ENCODE results near the gene SH3PXD2B. TPM values are rescaled to one million over a fixed set of nuclear protein-coding genes. Genes with fewer than 3 reads are reported as not detected.
"Not testable (repeated sequence)": the region's sequence is repeated elsewhere in the genome, so short reads cannot be mapped to it uniquely, and the experiment has no call there.

Gene SH3PXD2B
- polyA plus RNA-seq, 4 donors: 31.0 to 34.8 (median 33.1) TPM

DNA sequence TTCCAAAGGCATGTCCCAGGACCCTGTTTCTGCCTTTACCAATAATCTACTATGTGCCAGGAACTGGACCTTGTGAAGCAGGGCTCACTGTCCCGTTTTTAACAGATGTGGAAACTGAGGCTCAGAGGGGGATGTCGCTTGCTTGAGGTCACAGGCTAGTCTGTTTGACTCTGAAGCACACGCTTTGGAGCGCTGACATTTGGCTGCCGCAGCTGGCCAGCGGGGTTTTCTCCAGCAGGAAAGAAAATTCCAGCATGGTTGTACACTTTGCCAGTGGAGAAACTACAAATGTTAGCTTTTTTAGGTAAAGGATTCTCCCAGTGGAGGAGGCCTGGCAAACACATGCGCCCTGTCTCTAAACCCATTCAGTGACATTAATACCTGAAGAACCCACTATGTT is 50.5 kb downstream of the SH3PXD2B start:
- DNase-seq (ENCODE audit: low read depth in 4 of 4, low spot score in 3 of 4): no peak

DNA sequence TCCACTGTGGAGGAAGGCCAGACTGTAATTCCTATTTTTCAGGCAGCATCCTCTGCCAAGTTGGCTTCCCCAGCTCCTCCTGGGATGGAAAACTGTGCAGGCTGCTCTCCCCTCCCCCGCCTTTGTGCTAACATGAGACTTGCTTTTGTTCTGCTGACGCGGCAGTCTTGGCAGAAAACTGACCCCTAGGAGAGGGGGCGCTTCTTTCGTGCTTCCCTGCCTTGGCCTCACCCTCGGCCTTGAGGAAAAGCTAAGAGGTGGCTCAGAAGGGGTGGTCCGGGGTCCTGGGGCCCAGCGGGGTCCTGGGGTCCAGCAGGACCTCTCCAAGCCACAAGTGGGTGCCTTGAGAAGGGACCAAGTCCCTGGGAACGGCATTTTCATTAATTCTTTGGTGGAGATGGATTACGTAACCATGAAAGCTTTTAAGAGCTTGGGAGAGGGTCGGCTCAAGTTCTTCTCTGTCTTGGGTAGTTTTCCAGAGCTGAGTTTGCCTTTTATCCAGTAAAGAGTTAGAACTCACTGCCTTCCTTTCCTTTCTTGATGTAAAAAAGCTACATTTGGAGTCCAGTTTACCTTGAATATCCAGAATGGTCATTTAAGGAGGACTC is 51.0 kb downstream of the SH3PXD2B start:
- DNase-seq (ENCODE audit: low read depth in 4 of 4, low spot score in 3 of 4): peak; percentile 61 to 82 (median 72)

DNA sequence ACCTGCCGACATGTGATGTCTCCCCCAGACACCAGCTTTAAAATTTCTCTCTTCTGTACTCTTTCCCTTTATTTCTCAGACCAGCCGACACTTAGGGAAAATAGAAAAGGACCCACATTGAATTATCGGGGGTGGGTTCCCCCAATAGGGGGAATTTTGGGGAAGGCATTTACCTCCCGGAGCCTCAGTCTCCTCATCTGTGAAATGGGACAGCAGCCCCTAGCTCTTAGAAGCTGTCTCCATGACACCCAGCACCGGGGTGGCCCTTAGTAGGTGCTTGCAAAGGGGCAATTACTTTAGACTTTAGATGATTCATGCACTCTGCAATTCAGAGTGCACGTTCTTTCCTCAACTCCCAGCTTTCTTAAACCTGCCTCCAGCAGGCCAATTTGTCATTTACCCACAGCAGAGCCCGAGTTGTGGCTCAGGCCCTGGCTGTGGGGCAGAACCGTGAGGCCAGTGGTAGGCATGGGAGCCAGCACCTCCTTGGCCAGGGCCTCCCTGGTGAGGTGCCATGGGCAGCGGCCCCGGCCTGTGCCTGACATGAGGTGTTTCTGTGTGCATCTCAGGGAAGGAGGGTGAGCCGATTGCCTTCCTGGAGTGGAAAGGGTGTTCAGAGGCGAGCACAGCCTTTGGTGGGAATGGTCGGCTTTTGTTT is 51.7 kb downstream of the SH3PXD2B start:
- no peak for DNase-seq (ENCODE audit: low read depth in 4 of 4, low spot score in 3 of 4)

DNA sequence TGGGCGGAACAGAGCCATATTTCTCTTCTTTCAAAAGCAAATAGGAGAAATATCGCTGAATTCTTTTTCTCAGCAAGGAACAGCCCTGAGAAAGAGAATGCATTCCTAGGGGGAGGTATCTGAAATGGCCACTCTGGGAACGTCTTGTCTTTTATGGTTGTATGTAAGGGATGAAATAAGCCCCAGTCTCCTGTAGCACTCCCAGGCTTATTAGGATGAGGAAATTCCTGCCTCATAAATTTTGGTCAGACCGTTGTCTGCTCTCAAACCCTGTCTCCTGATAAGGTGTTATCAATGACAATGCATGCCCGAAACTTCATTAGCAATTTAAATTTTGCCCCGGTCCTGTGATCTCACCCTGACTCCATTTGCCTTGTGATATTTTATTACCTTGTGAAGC is 52.3 kb downstream of the SH3PXD2B start:
- not testable (repeated sequence) for DNase-seq (ENCODE audit: low read depth in 4 of 4, low spot score in 3 of 4)

DNA sequence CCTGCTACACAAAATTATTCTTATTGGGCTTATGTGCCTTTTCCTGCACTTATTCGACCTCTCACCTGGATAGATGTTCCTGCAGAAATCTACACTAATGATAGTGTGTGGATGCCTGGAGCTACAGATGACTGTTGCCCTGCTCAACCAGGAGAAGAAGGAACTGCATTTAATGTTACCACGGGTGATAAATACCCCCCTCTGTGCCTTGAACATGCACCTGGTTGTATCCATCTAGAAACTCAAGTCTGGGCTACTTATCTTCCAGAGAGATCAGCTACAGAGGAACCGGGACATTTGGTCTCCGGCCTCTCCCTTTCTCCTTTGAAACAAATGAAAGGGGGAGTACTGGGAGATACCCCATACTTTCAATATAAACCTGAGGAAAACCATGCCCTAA is 54.5 kb downstream of the SH3PXD2B start:
- DNase-seq (ENCODE audit: low read depth in 4 of 4, low spot score in 3 of 4): no peak

DNA sequence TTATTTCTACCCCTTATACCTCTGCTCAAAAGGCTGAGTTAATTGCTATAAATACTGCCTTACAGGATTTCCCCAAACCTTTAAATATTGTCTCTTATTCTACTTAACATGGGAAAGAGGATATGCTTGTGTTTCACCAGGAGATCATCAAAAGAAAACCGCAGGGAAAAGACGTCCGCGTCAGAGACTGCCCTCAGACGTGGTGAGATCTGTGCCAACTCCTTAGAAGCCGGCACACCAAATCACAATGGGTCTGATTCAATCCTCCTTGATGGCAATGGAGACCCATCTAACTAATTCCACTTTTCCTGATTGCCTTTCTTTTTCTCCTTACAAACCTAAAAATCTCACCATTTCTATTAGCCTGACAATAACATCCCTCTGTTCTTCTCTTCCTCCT is 55.0 kb downstream of the SH3PXD2B start:
- DNase-seq (ENCODE audit: low read depth in 4 of 4, low spot score in 3 of 4): no peak

DNA sequence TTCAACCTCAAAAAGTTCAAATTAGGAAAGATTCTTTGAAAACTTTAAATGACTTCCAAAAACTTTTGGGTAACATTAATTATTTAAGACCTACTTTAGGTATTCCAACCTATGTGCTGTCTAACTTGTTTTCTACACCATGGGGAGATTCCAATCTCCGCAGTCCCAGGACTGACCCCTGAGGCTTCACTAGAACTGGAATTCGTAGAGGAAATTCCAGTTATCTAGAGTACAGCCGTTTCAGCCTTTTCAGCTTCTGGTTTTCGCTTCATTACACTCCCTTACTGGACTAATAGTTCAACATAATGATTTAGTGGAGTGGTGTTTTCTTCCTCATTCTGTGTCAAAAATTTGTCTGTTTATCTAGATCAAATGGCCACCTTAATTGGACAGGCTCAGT is 55.7 kb downstream of the SH3PXD2B start:
- not testable (repeated sequence) for DNase-seq (ENCODE audit: low read depth in 4 of 4, low spot score in 3 of 4)

DNA sequence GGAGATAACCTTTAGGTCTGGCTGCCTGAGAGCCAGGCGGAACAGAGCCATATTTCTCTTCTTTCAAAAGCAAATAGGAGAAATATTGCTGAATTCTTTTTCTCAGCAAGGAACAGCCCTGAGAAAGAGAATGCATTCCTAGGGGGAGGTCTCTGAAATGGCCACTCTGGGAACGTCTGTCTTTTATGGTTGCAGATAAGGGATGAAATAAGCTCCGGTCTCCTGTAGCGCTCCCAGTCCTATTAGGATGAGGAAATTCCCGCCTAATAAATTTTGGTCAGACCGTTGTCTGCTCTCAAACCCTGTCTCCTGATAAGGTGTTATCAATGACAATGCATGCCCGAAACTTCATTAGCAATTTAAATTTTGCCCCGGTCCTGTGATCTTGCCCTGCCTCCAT is 57.3 kb downstream of the SH3PXD2B start:
- DNase-seq (ENCODE audit: low read depth in 4 of 4, low spot score in 3 of 4): not testable (repeated sequence)

DNA sequence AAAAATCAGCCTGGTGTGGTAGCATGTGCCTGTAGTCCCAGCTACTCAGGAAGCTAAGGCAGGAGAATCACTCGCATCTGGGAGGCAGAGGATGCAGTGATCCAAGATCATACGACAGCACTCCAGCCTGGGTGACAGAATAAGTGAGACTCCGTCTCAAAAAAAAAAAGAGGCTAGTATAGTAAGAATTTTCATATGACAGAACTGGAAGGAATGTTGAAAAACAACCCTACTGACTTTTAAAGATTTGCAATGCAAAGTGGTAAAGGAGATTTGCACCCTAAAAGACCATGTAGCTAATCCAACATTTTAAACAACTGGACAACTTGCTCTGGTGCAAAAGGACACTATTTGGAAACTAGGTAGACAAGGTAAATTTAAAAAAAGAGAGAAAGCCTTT is 58.1 kb downstream of the SH3PXD2B start:
- no peak for DNase-seq (ENCODE audit: low read depth in 4 of 4, low spot score in 3 of 4)

DNA sequence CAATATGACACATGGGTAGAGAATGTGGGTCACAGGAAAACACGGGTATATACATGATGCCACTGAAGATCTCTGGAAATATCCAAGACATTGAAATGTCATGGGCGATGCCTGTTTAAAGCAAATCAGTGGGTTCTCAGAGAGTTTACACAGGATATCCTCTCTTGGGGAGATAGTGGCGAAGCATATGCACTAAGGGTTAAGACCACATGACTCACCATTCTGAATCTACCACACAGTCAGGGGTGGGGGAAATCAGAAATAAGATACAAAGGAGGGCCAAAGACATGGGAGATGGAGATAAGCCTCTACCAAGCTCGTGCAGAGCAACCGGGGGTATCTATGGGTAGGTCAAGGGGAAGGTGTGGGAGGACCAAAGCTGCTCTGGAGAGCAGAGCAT is 58.8 kb downstream of the SH3PXD2B start:
- no peak for DNase-seq (ENCODE audit: low read depth in 4 of 4, low spot score in 3 of 4)

DNA sequence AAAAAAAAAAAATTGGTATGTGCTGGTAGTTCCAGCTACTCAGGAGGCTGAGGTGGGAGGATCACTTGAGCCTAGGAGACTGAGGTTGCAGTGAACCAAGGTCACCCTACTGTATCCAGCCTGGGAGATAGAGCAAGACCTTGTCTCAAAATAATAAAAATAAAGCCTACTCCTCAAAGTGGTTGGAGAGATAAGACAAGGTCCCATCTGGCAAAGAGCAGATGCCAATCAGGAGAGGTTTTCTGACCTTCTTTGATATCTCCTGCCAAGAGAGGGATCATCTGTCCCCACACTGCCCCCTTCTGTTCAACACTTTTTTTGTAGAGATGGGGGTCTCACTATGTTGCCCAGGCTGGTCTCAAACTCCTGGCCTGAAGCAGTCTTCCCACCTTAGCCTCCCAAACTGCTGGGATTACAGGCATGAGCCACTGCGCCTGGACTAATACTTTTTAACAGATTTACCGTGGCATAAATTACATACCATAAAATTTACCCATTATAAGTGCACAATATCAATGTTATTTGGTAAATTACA is 64.7 kb downstream of the SH3PXD2B start:
- no peak for DNase-seq (ENCODE audit: low read depth in 4 of 4, low spot score in 3 of 4)

DNA sequence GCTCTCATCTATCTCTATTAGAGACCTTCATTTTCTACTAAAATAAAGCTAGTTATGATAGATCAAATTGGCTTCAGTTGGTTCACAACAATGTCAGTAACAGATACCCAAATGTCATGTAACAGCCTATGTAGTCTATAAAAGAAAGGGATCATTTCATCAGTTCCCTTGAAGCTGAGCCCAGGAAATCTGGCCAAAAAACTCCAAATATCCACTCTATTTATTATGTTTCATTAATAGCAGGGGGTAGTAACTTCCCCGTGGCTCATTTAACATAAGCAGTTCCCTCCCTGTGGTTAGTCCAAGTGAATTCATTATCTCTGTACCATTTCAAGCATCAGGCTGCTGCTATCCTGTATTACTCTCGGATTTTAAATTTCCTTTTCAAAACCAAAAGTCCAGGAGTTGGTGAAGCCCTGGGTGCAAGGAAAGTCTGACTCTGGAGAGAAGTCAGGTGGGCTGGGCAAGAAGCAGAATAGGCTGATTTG is 66.0 kb downstream of the SH3PXD2B start:
- DNase-seq (ENCODE audit: low read depth in 4 of 4, low spot score in 3 of 4): no peak

DNA sequence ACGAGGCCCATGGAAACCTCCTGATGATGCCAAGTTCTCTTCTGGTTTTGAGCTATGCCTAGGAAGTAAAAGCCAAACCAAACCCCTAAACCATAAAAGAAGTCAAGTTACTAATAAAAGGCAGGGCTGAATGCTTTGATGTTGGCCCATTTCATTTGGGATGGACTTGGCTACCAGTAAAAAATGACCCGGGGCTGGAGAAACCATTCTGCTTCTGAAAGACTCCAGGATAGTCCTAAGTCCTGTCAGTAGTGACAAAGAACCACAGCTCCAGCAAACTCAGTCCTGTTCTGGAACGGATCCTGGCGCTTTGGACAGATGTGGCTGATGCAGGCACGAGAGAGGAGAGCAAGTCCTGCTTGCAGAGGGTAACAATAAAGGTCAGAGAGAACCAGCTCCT is 68.6 kb downstream of the SH3PXD2B start:
- DNase-seq (ENCODE audit: low read depth in 4 of 4, low spot score in 3 of 4): no peak

DNA sequence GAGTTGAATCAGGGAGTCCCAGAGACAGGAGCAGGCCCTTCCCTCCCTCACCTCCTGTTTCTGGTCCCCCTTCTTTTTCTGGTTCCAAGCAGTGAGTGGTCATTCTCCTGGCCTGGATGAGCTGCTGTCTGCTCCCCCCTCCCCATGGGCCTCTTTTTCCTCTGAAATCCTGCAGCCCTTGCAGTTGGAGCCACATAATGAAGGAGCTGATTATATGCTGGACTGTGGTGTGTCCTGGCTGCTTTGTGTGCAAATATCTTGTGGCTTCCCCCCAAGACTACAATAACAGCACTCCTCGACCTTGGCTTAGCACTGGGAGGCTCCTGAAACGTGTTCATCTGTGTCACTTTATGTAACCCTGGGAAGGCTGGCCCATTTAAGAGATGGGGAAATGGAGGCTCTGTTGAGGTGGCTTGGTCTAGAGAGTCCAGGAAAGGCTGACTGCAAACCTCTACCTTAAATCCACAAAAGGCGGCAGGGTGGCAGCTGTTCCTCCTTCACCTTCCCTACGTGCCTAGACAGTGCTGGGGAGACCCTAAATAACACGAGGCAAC is 69.2 kb downstream of the SH3PXD2B start:
- no peak for DNase-seq (ENCODE audit: low read depth in 4 of 4, low spot score in 3 of 4)

DNA sequence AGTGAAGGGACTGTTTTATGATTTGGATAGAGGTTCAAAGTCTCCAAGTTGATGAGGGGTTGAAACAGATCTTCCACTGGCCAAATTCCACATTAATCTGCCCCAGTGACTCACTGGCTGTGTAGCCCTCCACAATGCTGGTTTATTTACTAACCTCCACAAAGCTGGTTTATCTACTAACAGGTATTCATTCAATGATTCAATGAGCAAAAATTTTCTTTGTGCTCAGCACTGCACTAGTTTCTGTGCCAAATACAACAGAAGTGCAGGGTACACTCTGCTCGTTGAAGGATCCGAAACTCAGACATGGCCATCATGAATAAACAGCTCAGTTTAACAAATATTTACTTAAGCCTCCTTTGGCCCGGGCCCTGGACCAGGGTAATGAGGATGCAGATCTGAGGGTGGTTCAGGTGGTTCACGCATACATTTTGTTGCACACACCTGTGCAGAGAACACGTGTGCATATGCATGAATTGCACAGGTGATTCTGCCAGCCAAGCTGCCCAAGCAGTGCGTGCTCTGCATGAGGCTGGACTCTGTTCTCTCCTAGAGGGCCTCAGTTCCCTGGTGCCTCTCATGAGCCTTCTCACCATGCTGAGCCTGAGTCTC is 71.0 kb downstream of the SH3PXD2B start:
- DNase-seq (ENCODE audit: low read depth in 4 of 4, low spot score in 3 of 4): no peak

DNA sequence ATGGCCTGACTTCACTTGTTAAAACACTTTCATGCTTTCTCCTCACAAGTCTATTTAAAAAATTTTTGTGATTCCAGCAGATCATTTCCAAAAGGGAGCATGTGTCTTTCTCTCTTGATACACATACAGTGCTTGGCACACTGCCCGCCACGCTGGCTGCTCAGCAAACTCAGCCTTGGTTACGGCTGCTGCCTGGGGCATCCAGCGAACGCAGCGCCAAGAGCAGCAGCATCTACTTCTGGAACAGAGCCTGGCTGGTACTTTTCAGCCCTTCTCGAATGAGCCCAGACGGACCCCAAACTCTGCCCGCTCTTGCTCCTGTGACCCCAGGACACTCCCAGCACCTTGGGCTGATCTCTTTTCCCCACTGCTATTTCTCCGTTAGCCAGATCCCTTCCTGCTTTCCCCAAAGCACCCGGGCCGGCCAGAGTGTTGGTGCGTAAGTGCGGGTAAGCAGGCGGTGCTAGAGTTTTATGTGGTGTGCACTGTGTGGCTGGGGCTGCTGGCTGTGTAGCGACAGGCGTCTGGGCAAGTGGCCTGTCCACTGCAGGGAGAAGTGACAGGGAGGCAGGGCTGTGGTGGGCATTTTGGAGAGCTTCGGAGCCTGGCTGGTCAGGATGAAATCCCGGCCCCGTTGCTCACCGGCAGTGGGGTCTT is 73.2 kb downstream of the SH3PXD2B start:
- DNase-seq (ENCODE audit: low read depth in 4 of 4, low spot score in 3 of 4): no peak

DNA sequence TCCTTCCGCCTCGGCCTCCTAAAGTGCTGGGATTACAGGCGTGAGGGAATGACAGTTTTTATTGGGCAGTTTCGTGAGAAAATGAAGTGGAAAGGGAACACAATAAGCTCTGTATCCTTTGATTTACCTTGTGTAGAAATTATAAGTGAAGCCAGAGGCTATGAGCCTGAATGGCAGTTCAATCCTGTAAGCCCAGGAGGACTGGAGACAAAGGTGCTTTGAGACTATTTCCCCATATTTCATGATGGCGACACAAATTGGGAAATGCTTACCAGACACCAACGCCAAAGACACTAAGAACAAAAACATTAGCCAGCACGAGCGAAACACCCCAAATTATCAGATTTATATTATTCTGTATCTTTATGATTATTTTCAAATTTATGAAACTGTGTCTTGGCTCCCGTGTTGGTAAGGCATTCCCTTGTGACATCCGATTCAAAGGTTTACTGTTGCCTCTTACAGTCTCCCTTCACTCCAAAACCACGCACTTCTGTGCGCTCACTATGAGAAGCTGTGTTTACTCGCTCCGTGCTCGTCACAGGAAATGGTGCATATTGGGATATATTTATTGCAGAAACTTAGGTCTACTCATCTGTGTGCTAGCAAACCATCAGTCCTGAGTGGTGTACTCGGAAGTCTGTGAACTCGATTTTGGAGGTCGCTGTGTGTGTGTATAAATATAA is 73.9 kb downstream of the SH3PXD2B start:
- no peak for DNase-seq (ENCODE audit: low read depth in 4 of 4, low spot score in 3 of 4)

DNA sequence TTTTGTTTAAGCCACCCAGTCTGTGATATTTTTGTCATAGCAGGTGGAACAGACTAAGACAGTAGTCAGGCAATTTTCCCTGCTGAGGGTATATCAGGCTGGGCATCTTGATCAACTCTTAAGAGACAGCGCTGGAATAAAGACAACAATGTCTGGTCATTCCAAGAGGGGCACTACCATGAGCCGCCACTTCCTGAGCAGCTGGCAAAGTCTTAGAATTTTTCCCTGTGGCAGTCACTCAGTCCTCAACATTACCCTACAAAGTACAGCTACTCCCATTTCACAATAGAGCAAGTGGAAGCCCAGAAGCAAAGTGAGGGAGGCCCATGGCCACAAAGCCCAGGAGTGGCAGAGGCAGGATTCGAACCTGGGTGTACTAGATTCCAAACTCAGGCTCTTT is 74.8 kb downstream of the SH3PXD2B start:
- DNase-seq (ENCODE audit: low read depth in 4 of 4, low spot score in 3 of 4): no peak

DNA sequence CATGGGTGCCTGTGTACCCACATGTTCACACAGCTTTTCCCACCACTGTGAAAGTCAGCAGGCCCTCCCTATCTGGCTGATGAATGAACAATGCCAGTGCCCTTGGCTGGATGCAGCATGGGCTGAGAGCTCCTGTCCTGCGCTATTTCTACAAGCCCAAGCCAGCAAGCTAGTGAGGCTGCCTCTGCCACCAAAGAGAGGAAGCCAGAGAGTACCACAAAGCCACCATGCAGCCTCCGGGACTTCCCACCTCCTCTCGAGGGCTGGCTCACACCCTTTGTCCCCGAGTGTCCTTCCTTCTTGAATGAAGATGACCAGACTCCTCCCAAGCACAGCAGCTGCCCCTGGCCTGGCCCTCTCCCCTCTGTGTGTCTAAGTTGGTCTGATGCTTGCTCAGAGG is 76.5 kb downstream of the SH3PXD2B start:
- no peak for DNase-seq (ENCODE audit: low read depth in 4 of 4, low spot score in 3 of 4)

DNA sequence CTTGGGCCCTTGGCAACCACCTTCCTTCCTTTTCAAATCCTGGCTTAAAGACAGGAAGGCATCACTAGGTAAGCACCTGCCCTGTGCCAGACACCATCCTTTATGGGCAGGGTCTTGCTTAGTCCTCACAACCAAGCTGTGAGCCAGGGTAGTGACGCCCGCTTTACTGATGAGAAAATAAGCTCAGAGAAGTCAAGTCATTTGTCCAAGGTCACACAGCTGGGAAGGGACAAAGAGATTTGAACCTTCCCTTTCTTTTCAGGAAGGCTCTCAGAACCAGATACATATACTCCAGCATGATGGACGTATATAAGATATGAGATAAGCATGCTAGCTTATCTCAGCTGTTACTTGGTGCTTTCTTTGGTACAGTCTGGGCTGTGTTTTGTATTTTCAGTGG is 76.9 kb downstream of the SH3PXD2B start:
- DNase-seq (ENCODE audit: low read depth in 4 of 4, low spot score in 3 of 4): no peak
